Endothelial cell of umbilical vein (primary cell): Measurements from ENCODE around the gene DTX3. TPM values are rescaled to one million over a fixed set of nuclear protein-coding genes. Genes with fewer than 3 reads are reported as not detected.

ENCODE experiments used
- BruUV-seq: library from RNA; stranded (reverse); fragments of 400-500 nt; replicated peaks from 2 replicates; lab custom pipeline; 2021; lab: Mats Ljungman, UMichigan
- CTCF ChIA-PET: fragments of 300-600, 350-600 bp; sonication (Branson Sonifier 250); formaldehyde crosslinking; loops from one replicate; lab custom pipeline; 2021; ENCODE audit warnings: antibody characterized with exemption, inconsistent platforms; lab: Charles Lee
- POLR2A ChIA-PET: fragments of 300-600, 350-600 bp; sonication (Branson Sonifier 250); formaldehyde crosslinking; loops from one replicate; lab custom pipeline; 2021; ENCODE audit warnings: antibody characterized with exemption, inconsistent platforms; lab: Charles Lee
- DNase-seq: peaks from one replicate; pipeline ENCODE4 v3.0.0-alpha.2; 2011; ENCODE audit warnings: low read depth, low spot score
- FAIRE-seq: peaks from 2 replicates; lab custom pipeline; 2011; peaks lifted over from hg19 to GRCh38; lab: Jason Lieb, UNC
- H2AFZ ChIP-seq: 2 replicates; pipeline ENCODE4 v1.6.0; 2012; ENCODE audit warnings: low read depth, low read length, control low read depth, inconsistent platforms
- H3K27ac ChIP-seq: 2 replicates; pipeline ENCODE4 v1.5.1; 2011; ENCODE audit warnings: low read depth, mild to moderate bottlenecking, control low read depth, low read length, moderate library complexity; ENCODE audit not compliant: insufficient read depth
- H3K27me3 ChIP-seq, 2 experiments: 2 replicates each; pipeline versions ENCODE4 v1.6.0 to v1.6.1; 2011; ENCODE audit warnings: low read length in 2 of 2, mixed read lengths in 1 of 2; ENCODE audit not compliant: control insufficient read depth in 2 of 2, insufficient read depth in 2 of 2
- H3K36me3 ChIP-seq, 2 experiments: 2 replicates in 1 of 2; 3 replicates in 1 of 2; pipeline ENCODE4 v1.5.1; 2011; ENCODE audit warnings: low read length in 2 of 2, mild to moderate bottlenecking in 1 of 2, moderate library complexity in 1 of 2; ENCODE audit not compliant: control insufficient read depth in 2 of 2, insufficient read depth in 2 of 2; ENCODE audit errors: extremely low read depth in 1 of 2
- H3K4me1 ChIP-seq: 3 replicates; pipeline ENCODE4 v1.5.1; 2011; ENCODE audit warnings: mild to moderate bottlenecking, low read length; ENCODE audit not compliant: control insufficient read depth, insufficient read depth; ENCODE audit errors: extremely low read depth
- H3K4me2 ChIP-seq: 2 replicates; pipeline ENCODE4 v1.6.1; 2011; ENCODE audit warnings: low read length, control low read depth, mixed read lengths; ENCODE audit not compliant: insufficient read depth
- H3K4me3 ChIP-seq, 3 experiments: fragments of 200-600 bp in 1 of 3; sonication (generic), shearing (Covaris generic) in 1 of 3; replicated peaks in 1 of 3; 2 replicates each; pipeline ENCODE4 v1.5.1; 2011 to 2016; ENCODE audit warnings: control low read depth in 3 of 3, low read length in 3 of 3, mild to moderate bottlenecking in 2 of 3, inconsistent platforms in 1 of 3, low read depth in 1 of 3, moderate library complexity in 1 of 3; ENCODE audit not compliant: insufficient read depth in 1 of 3
- H3K79me2 ChIP-seq: 2 replicates; pipeline ENCODE4 v1.6.0; 2012; ENCODE audit warnings: low read length, inconsistent platforms; ENCODE audit not compliant: control insufficient read depth, insufficient read depth
- H3K9ac ChIP-seq: replicated peaks from 2 replicates; pipeline ENCODE3; 2011; ENCODE audit warnings: low read length, control low read depth; ENCODE audit not compliant: insufficient read depth; ENCODE audit errors: extremely low read depth
- H3K9me1 ChIP-seq: replicated peaks from 3 replicates; pipeline ENCODE4 v1.6.0; 2011; ENCODE audit warnings: mild to moderate bottlenecking, low read length; ENCODE audit not compliant: control insufficient read depth, insufficient read depth; ENCODE audit errors: extremely low read depth
- H3K9me3 ChIP-seq: replicated peaks from 2 replicates; pipeline ENCODE4 v1.5.1; 2012; ENCODE audit warnings: low read length, inconsistent platforms; ENCODE audit not compliant: control insufficient read depth, insufficient read depth
- H4K20me1 ChIP-seq: replicated peaks from 2 replicates; pipeline ENCODE3; 2011; ENCODE audit warnings: mild to moderate bottlenecking, low read length; ENCODE audit not compliant: control insufficient read depth, insufficient read depth; ENCODE audit errors: extremely low read depth
- CTCF ChIP-seq, 2 donors: IDR thresholded peaks; 1 replicate in 1 of 2; 2 replicates in 1 of 2; pipeline ENCODE4 v1.5.1; 2011; ENCODE audit warnings: low read length in 2 of 2, mild to moderate bottlenecking in 2 of 2, moderate library complexity in 2 of 2, control low read depth in 1 of 2, inconsistent platforms in 1 of 2, low read depth in 1 of 2; ENCODE audit not compliant: insufficient read depth in 1 of 2; ENCODE audit errors: extremely low read depth in 1 of 2
- EZH2 ChIP-seq: IDR thresholded peaks from 2 replicates; pipeline ENCODE4 v1.6.1; 2012; ENCODE audit warnings: borderline replicate concordance, low read depth, mild to moderate bottlenecking, moderate library complexity, low read length, inconsistent platforms; ENCODE audit not compliant: severe bottlenecking
- FOS ChIP-seq: IDR thresholded peaks from 2 replicates; pipeline ENCODE4 v1.6.1; 2011; ENCODE audit warnings: mild to moderate bottlenecking, low read length, moderate library complexity, borderline replicate concordance; ENCODE audit not compliant: insufficient read depth
- GATA2 ChIP-seq: IDR thresholded peaks from 2 replicates; pipeline ENCODE4 v1.7.0; 2011; ENCODE audit warnings: low read depth, mild to moderate bottlenecking, moderate library complexity, mixed read lengths, low read length; ENCODE audit not compliant: insufficient read length, insufficient read depth
- JUN ChIP-seq: IDR thresholded peaks from 2 replicates; pipeline ENCODE4 v1.6.1; 2011; ENCODE audit warnings: borderline replicate concordance, low read depth; ENCODE audit not compliant: insufficient read length, insufficient read depth
- MAX ChIP-seq: IDR thresholded peaks from 2 replicates; pipeline ENCODE4 v1.6.1; 2011; ENCODE audit not compliant: insufficient read depth, insufficient read length
- MYC ChIP-seq: IDR thresholded peaks from one replicate; pipeline ENCODE4 v1.6.1; 2011; ENCODE audit warnings: mild to moderate bottlenecking, low read depth, low read length
- POLR2A ChIP-seq: IDR thresholded peaks from 2 replicates; pipeline ENCODE4 v1.6.1; 2012; ENCODE audit warnings: low read depth, mild to moderate bottlenecking, control low read depth, low read length
- POLR2AphosphoS5 ChIP-seq: IDR thresholded peaks from 2 replicates; pipeline ENCODE4 v1.6.1; 2012; ENCODE audit warnings: low read depth, mild to moderate bottlenecking, control low read depth, low read length, moderate library complexity; ENCODE audit not compliant: insufficient read depth
- dilution Hi-C: fragments of 300-500 bp; cut with MboI; formaldehyde crosslinking; loops from one replicate; pipeline ENCODE4 v1.15.0; 2019; ENCODE audit warnings: low sequenced_read_pairs; ENCODE audit not compliant: extremely low pct_ligation_motif_present
- intact Hi-C: fragments of 100-400 bp; cut with micrococcal nuclease; formaldehyde crosslinking; loops from one replicate; pipeline ENCODE4 v1.10.0; 2022
- polyA plus RNA-seq, 4 experiments: library from polyadenylated mRNA; depleted of rRNA in 3 of 4; stranded (reverse) in 3 of 4; unstranded in 1 of 4; fragments of >200 nt; gene quantifications; 2 replicates each; pipeline versions ENCODE4 v1.2.1 to v1.2.3, GENCODE V29; 2011 to 2012; ENCODE audit warnings: missing spikeins in 1 of 4
- total RNA-seq: library from RNA; stranded (reverse); gene quantifications from 2 replicates; pipeline ENCODE4 v1.2.3, GENCODE V29; 2021

Gene DTX3
- total and polyA plus RNA-seq, 2 donors (not counting 3 experiments of a cell fraction or from before 2014, with no cell fraction given): 34.5 to 51.4 TPM

DNA sequence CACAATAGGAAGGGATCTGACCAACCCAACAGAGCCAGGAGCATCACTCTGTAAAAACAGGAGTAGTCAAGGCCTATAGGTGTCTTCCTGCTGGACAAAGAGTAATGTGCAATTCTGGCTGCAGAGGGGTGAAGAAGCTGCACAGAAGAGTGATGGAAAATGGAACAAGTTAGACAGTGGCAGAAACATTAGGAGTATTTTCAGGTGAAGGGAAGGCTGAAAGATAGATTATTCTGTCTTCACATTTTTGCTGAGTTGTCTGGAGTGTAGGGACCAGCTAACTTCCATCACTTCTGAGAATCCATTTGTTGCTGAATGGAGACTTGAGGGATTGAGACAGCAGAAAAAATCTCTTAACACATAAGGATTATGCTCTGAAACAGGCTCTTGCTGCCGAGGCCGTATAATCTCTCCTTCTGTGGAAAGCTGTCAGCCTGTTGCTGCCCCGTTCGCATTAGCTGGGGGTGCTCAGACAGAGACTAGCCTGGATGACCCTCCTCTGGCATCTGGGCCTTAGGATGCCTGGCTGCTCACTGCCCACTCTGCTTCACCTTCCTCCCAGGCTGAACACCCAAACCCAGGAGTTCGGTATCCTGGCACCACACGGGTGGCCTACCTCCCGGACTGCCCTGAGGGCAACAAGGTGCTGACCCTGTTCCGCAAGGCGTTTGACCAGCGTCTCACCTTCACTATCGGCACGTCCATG, 3.5 kb downstream of the DTX3 start:
- no peak overlapping the region for H3K27ac ChIP-seq
- CTCF ChIA-PET: interaction anchor here (1.4 to 6.8 kb wide), 3 partner anchors 14 to 25 kb away, joined by 3 to 44 read pairs (median 4); no protein-coding TSS in a partner anchor
- POLR2A ChIA-PET: no interaction called here
- no peaks in the 10 kb centered on the region for H3K9me1 ChIP-seq
- no peak overlapping the region for H2AFZ ChIP-seq
- FAIRE-seq (no peak), DNase-seq (no peak)
- no peaks in the 10 kb centered on the region for H4K20me1 ChIP-seq
- dilution Hi-C loops (no loop called here), intact Hi-C loops (no loop called here)
- TF ChIP-seq CTCF (IDR thresholded peaks at IDR 0.05; ENCODE audit: extremely low read depth in 1 of 2, insufficient read depth in 1 of 2, low read depth in 1 of 2, low read length in 2 of 2) (no peak), FOS (no peak), MYC (no peak), MAX (no peak), GATA2 (no peak), POLR2AphosphoS5 (no peak), JUN (no peak), EZH2 (no peak), POLR2A (no peak)
- H3K4me1 ChIP-seq: peaks cover 9% of the 10 kb centered on the region
- peaks cover 5 to 14% of the 10 kb centered on the region in 2 experiments for H3K27me3 ChIP-seq
- no peak overlapping the region for H3K9ac ChIP-seq
- H3K4me3 ChIP-seq: no peak overlapping the region
- peaks cover 0 to 1% of the 10 kb centered on the region in 2 experiments for H3K36me3 ChIP-seq
- no TSS peak for BruUV-seq
- H3K79me2 ChIP-seq: no peaks in the 10 kb centered on the region
- H3K4me2 ChIP-seq: no peak overlapping the region
- no peaks in the 10 kb centered on the region for H3K9me3 ChIP-seq
